AG20443 (cell line): ENCODE results near the gene EPHB6.
A peak's percentile ranks its signal among the peaks of the same experiment; 100 is the strongest.

Source experiments
- DNase-seq: peaks from one replicate; pipeline ENCODE4 v3.0.0; 2012; ENCODE audit warnings: low spot score, mixed read lengths

EPHB6 gene

DNA sequence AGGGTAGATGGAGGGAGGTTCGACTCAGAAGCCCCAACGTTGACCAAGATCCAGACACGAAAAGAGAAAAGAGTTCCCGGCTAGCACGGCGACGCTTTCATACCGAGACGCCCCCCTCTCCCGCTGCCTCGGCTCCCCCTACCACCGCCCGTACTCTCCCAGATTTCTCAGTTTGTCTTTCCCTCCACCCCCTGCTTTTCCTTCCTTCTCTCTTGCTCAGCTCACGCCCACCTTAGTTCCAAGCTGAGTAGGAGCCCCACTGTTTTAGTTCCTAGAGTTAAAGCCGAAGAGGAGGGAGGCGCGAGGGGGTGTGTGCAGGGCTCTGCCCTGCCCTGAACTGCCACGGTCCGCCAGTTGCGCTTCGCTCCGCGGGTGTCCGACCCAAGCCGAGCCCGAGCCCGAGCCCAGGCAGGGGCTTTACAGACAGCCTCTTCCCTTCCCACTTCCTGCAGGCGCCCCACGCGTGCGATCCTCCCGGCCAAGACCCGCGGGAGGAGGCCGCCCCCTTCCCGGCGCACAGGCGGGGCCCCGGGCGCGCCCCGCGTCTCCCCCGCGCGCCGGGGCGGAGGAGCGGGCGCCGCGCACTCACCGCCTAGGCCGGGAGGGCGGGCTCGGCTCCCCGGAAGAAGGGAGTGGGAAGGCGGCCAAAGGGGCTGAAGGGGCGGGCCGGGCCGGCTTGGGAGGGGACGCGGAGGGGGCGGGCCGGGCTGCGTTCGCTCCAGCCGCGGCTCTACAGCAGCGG is at the start of gene EPHB6:
Gene EPHB6, plus strand, starts transcription at position 705 of the 742 bp plus-strand sequence. CDS start 8,152 bp downstream, outside the sequence.
- DNase-seq = peak; percentile 62

DNA sequence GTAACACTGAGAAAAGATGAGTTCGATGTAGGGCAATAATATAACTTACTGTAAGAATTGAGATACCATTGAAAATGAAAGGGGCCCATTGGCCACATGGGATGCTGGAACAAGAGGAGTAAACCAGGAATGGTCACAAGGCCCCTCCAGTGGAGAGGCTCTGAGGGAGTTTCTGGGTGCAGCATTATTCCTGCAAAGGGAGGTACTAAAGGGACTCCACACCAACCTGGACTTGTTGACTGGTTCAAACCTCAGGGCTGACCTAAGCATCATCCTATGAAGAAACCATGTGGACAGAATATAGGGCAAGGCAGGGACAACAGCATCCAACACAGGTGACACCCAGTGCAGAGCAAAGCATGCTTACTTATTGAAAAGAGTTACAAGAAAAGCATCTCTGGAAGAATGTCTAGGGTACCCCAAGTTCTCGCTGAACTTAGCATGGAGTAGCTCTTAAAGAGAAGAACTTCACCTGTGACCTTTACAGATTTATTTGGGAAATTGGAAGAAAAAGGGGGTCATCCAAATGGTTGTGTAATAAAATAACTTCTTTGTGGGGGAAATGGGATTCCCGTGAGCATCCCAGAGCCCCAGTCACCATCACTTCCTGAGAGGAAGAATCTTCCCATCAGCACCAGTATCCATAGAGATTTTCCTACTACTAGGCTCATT is 49.4 kb upstream of the EPHB6 start:
- no peak for DNase-seq

DNA sequence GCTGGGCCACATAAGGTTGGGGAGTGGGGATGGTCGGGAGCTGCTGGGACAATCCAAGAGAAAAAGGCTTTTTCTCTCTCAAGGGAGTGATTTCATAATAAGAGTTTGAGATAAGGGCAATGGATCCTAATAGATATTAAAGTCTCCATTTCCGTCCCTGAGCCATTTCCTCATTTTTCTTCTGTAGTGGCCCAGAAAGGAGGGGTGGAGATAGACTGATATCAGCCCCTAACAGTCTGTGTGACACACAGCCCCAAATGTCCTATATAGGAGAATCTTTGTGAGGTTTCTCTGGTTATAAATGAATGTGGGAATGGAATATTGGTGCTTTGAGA is 48.9 kb upstream of the EPHB6 start:
- DNase-seq = no peak

DNA sequence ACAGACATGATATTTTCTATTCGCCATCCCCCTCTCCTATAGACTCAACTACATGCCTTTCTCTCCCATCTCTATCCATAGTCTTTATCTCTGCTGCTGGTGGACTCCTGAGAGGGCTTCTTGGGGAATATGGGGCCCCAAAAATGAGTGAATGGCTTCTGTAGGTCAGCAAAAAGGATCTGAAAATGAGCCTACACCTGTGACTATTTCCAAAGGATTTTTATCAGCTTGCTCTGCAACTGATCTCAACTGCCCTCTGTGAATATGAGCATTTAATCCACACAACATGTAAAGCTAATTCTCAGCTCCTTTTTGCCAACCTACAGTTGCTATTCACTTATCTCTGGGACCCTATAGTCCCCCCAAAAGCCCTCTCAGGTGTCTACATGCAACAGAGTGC is 47.9 kb upstream of the EPHB6 start:
- DNase-seq = no peak

GRCh38 chr7:142807855-142808460 is 46.9 kb upstream of the EPHB6 start:
- DNase-seq = no peak

GRCh38 chr7:142808461-142808801 is 46.4 kb upstream of the EPHB6 start:
- no peak for DNase-seq

DNA sequence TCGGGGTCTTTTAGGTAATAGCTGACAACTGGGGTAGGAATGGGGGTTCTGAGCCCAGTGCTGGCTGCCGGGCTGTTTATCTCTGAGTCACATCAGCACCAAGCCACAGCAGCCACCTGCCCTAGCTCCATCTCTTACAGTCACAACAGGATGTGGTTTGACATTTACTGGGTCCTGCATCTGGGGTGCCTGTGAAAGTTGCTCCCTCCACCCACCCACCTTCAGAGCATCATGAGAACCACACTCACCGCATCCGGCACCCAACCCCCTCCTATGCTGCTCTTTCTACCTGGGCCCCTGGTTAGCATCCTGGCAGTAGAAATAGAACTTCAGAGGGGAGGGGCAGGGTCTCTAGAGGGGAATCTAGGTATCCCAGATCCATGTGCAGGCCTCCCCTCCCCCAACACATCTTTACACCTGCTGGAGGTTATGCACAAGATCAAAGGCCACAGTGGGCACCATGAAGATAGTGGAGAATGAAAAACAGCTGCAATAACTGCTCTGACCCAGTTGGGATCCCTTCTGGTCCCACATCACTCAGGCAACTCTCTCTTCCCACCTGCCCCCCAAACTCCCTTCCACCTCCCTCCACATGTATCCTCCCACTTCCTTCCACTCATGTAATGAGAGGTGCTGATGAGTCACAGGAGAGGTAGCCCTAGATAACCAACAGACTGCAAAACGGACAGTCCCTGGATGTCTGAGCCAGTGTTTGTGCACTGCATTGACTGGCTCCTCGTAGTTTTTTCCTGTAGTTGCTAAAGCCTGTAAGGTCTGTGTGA is 45.9 kb upstream of the EPHB6 start:
- DNase-seq = no peak

DNA sequence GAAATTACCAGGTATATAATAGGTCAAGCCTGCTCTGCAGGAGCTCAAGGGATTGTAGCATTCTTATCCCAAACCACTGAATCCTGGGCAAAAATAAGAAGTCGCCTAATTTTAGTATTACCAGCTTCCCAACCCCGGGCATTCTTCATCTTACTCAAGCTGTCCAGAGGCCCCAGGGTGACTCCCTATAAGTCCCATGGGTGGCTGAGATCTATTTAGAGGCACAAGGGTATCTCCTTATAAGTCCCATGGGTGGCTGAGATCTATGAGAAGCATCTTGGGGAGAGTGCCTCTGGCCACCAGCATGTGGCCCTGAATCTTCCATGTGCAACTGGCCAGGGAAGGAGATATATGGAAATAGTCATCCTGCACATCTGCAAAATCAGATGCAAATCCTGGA is 45.2 kb upstream of the EPHB6 start:
- no peak for DNase-seq

DNA sequence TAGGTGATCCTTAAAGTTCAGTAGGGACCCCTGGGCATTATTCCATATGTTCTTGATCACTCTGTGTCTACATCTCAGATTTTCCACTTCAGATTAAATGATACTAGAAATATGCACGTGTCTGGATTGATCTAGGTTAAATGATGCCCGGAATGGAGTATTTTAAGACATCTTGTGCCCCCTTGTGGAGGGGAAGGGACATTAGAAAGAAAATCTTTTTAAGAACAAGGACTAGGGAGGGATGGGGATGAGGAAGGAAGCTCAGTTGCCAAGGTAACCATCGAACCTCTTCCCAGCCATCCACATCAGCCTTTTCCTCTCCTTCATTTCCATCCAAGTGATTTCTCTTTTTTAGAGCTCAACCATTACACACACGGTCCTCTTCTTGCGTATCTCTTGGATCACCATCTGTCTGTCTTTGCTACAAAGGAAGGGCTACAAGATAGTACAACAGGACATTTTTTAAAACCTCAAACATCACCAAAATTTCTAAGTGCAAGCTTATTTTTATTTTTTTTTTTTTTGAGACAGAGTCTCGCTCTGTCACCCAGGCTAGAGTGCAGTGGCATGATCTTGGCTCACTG is 43.6 kb upstream of the EPHB6 start:
- DNase-seq = peak; percentile 52

GRCh38 chr7:142812437-142813215 is 42.2 kb upstream of the EPHB6 start:
- DNase-seq = no peak

GRCh38 chr7:142813226-142813625 is 41.6 kb upstream of the EPHB6 start:
- DNase-seq = peak; percentile 43

GRCh38 chr7:142813699-142814098 is 41.2 kb upstream of the EPHB6 start:
- DNase-seq = no peak

- no peak for DNase-seq
Measured at GRCh38 chr7:142814451-142814850, 40.4 kb upstream of the EPHB6 start.

DNA sequence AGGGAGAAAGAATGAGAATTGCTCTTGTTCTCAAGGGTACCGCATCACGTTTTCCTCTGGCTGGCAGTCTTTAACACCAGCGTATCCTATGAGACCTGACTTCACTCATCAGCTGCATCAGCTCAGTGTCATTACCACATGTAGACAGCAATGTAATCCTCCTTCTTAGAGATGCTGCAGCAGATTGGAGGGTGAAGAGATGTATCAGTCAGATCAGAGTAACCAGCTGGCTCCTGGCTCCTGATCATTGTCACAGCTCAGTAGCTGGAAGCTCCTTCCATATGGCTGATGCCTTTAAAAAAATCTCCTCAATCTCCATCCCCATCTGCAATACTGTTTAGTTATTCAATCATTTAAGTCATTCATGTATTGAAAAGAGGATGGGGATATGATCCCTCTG is 39.7 kb upstream of the EPHB6 start:
- no peak for DNase-seq

DNA sequence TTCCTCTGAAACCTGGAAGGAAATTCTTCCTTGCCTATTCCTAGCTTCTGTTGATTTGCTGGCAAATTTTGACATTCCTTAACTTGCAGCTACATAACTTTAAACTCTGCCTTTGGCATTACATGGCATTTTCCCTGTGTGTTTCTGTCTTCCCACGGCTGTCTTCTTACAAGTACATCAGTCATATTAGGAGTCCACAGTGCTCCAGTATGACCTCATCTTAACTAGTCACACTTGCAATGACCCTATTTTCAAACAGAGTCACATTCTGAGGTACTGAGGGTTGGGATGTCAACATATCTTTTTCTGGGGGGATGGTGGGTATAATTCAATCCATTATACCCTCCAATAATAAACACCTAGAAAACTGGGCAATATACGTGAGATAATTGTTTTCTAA is 37.4 kb upstream of the EPHB6 start:
- DNase-seq = no peak

DNA sequence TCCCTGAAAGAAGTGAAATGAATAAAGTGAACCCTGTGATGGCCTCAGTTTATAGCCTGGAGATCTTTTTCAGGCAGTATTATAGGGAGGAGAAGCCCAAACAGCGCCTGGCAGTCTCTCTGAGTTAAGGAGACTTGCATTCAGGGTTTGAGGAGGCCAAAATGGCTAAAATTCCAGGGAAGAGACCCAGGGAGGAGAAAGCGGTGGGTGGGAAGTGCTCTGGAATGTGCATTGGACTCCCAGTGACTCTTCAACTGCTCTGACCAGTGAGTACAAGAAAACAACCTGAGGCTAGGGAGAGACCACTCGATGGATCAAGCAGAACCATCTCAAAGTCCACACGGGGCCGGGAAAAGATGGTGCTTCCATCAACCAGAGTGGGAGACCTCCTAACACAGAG is 35.3 kb upstream of the EPHB6 start:
- no peak for DNase-seq

DNA sequence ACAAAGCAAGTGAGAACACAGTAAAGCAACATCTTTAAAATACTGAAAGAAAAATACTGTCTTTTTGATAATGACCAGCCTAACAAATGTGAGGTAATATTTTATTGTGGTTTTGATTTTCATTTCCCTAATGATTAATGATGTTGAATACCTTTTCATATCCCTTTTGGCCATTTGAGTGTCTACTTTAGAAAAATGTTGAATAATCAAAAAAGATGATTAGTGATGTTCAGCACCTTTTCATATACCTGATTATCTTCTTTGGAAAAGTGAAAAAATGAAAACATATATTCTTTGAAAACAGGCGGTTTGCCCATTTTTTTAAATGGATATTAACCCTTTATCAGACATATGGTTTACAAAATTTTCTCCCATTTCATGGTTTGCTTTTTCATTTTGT is 32.2 kb upstream of the EPHB6 start:
- no peak for DNase-seq

DNA sequence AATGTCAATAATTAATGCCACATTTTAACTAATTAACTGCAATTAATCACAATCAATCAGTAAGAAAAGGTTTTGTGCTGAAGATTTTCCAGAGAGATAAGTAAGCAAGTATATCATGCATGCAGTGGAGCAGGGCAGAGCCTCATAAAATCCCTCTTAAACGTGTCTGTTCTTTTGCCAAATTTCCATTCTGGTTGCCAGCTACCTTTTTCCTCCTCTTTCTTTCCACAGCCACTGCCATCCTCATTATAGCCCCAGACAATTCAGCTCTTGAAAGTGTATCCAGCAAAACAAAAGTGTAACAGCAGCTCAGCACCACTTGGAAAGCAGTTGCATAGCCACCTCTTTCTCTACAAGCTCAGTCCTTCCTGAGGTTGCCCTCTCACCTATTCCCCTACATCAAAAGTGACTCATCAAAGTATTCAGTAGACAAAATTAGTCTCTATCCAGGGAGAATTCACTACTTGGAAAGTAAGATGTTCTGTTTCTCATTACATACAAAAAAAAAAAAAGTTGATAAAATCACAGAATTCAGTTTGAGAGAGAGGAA is 26.9 kb upstream of the EPHB6 start:
- no peak for DNase-seq

GRCh38 chr7:142832417-142832816 is 22.5 kb upstream of the EPHB6 start:
- DNase-seq = no peak

DNA sequence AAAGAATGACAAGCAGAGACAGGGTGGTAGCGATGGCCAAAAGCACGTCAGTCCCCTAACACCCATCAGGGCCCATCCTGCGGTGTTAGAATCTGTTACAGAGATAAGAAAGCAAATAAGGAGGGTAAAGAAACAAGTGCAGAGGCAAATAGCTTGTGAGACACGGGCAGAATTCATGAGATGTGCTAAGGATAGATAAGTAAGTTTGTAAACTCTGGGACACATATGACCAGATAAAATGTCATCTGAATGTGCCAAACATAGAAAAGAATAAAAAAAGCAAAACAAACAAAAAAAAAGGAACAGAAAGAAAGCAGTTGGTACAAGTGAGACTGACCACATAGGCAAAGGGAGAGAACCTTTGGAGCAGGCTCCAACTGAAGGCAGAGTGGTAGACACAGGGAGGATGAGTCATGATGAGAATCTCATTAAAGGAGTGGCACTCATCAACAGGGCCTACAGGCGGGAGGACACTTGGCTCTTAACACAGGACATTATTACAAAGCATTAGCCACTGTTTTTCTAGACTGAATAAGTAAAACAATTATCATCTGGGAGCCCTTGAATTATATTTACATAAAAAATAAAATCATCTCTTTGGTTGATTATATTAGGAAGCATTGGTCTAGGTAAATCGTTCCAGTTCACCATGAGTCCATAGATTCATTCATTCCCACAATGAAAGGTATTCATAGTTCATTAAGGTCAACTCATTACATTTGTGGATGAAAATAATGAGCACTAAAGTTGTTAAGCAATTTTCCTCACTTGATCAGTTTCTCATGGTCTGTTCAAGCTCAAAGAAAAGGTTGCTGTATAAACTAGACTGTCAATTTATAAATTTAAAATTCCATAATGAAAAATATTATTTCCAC is 21.5 kb upstream of the EPHB6 start:
- no peak for DNase-seq
